GM10847 (cell line): ENCODE data around the gene NR3C1.
A peak's percentile ranks its signal among the peaks of the same experiment; 100 is the strongest.

Source experiments
- POLR2A ChIP-seq: IDR thresholded peaks from 2 replicates; pipeline ENCODE4 v1.6.1; 2011; ENCODE audit not compliant: insufficient read length; ENCODE audit errors: extremely low read depth

The NR3C1 gene

GRCh38 chr5:143403593-143404415 is at the start of gene NR3C1:
Gene NR3C1 (minus strand): TSS chr5:143403686. CDS start chr5:143400839, 2,847 bp downstream.
- peak; percentile 43 for TF ChIP-seq POLR2A

DNA sequence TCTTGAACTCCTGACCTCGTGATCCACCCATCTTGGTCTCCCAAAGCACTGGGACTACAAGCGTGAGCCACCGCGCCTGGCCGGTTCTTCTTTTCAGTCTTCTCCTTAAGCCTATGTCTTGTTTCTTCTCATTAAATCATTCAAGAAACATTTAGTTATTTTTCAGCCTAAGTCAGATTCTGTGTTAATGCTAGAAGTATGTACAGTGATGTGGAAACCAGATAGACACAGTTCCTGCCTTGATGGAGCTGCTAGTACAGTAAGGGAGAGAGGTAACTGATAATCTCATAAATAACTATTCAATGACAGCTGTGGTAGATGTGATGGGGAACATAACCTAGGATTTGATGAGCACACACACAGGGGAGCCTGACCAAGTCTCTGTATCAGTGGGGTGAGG is 46.3 kb upstream of the NR3C1 start:
- TF ChIP-seq POLR2A = no peak

DNA sequence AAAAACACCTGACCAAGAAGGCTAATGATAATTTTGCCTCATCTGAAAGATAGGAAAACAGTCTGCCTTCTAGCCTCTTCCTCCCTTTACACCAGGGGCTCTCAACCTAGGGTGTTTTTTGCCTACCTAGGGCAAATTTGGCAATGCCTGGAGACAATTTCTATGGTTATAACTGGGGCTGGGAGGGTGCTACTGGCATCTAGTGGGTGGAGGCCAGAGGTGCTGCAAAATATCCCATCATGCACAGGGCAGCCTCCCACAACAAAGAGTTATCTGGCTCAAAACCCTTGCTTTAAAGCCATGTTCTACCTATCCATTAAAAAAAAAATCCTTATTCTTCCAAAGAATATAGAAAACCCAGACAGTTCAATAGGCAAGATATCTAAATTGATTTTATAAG is 45.0 kb upstream of the NR3C1 start:
- no peak for TF ChIP-seq POLR2A

- TF ChIP-seq POLR2A = no peak
Observed at GRCh38 chr5:143447983-143448382, 44.5 kb upstream of the NR3C1 start.

GRCh38 chr5:143446535-143447226 is 43.2 kb upstream of the NR3C1 start:
- TF ChIP-seq POLR2A = no peak

GRCh38 chr5:143445776-143446175 is 42.3 kb upstream of the NR3C1 start:
- TF ChIP-seq POLR2A = no peak

DNA sequence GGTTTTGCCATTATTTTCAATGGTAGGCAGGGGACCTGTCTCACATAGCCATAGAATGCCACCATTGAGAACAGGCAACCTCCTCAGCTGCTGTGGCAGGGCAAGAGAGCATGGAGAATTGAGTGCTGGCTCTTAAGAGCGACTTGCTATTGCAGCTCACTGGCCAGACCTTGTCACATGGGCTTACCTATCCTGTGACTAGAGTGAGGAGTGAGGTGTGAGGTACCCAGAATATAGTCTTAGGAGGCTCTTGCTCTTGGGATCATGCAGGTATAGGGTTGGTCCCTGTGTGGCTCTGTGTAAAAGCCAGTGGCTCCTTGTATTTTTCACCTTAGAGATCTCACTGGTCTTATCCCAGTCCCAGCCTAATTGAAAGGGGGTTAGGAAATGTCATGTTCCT is 39.8 kb upstream of the NR3C1 start:
- TF ChIP-seq POLR2A = no peak

GRCh38 chr5:143442385-143442784 is 38.9 kb upstream of the NR3C1 start:
- no peak for TF ChIP-seq POLR2A

DNA sequence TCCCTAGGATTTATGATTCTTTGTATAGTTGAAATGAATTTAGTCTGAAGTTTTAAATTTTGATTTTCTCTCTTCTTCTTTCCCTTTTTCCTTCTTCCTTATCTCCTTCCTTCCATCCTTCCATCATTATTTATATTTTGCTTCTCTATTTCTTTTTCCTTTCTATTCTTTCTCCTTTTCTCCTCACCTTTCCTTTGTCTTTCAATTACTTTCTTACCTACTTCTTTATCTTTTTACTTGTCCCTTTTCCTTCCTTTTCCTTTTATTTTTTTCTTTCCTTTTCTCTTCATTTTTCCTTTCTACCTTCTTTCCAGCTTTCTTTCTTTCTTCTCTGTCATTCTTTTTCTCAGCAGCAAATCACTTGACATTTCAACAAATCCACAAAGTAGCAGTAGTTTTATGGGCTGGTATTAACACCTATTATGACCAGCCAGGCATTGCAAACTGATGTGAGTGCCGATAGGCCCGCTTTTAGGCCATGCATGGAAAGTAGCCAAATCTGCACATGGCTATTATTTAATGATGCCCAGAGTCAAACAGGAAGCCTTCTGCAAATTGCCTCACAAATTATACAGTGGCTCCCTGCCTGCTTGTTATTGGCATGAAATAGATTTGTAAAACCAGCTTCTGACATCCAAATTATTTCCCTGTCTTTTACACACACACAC is 37.1 kb upstream of the NR3C1 start:
- no peak for TF ChIP-seq POLR2A

GRCh38 chr5:143437666-143438273 is 34.3 kb upstream of the NR3C1 start:
- no peak for TF ChIP-seq POLR2A

- no peak for TF ChIP-seq POLR2A
Observed at GRCh38 chr5:143436871-143437270, 33.4 kb upstream of the NR3C1 start.

DNA sequence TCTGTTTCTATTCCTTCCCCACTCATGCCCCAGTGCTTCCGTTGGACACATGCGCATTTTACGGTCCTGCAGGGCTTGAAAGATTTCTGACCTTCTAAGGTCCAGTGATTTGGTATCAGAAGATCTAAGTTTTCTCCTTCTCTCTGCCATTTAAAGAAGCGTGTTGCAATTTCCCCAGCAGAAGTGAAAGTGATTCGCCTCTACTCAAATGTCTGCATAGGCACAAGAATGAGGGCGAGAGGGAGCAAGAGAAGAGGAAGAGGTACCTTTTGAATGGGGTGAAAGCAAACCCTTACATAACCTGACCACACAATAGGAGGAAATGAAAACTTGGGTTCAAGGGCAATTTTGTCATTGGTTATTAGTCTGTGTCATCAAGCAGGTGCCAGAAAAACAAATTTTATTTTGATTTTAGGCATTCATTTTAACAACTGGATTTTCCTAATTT is 31.7 kb upstream of the NR3C1 start:
- no peak for TF ChIP-seq POLR2A

GRCh38 chr5:143434261-143435209 is 31.0 kb upstream of the NR3C1 start:
- TF ChIP-seq POLR2A = no peak

GRCh38 chr5:143433670-143434069 is 30.2 kb upstream of the NR3C1 start:
- TF ChIP-seq POLR2A = no peak
